OCI-LY1 (cell line): ENCODE results near the gene SMC5.

Source experiments
- H2AFZ ChIP-seq: fragments of 200-600 bp; sonication (generic), shearing (Covaris generic); 2 replicates; pipeline ENCODE4 v1.6.0; 2014; ENCODE audit warnings: antibody characterized with exemption, mild to moderate bottlenecking, low read length
- H3F3A ChIP-seq: fragments of 200-600 bp; sonication (generic), shearing (Covaris generic); 2 replicates; pipeline ENCODE4 v1.6.0; 2014; ENCODE audit warnings: mild to moderate bottlenecking, antibody characterized with exemption, low read length, moderate library complexity; ENCODE audit not compliant: insufficient read depth
- H3K27ac ChIP-seq: fragments of 200-600 bp; sonication (generic); 2 replicates; pipeline ENCODE4 v1.5.1; 2014; ENCODE audit warnings: low read length, mixed run types, mild to moderate bottlenecking, low read depth; ENCODE audit not compliant: poor library complexity, severe bottlenecking
- H3K27me3 ChIP-seq: fragments of 200-600 bp; sonication (generic); 2 replicates; pipeline ENCODE4 v1.6.0; 2014; ENCODE audit warnings: antibody characterized with exemption, mild to moderate bottlenecking, low read length, moderate library complexity; ENCODE audit not compliant: insufficient read depth
- H3K36me3 ChIP-seq: fragments of 200-600 bp; sonication (generic); 2 replicates; pipeline ENCODE4 v1.6.1; 2014; ENCODE audit warnings: mild to moderate bottlenecking, antibody characterized with exemption, low read length, moderate library complexity, mixed read lengths; ENCODE audit not compliant: insufficient read depth
- H3K4me1 ChIP-seq: fragments of 200-600 bp; sonication (generic); 2 replicates; pipeline ENCODE4 v1.5.1; 2014; ENCODE audit warnings: mild to moderate bottlenecking, low read length, moderate library complexity; ENCODE audit not compliant: insufficient read depth, severe bottlenecking
- H3K4me2 ChIP-seq: fragments of 200-600 bp; sonication (generic), shearing (Covaris generic); 2 replicates; pipeline ENCODE4 v1.6.1; 2014; ENCODE audit warnings: low read length
- H3K4me3 ChIP-seq: fragments of 200-600 bp; sonication (generic); 2 replicates; pipeline ENCODE4 v1.5.1; 2014; ENCODE audit warnings: low read length, low read depth, mild to moderate bottlenecking, mixed read lengths; ENCODE audit not compliant: poor library complexity, severe bottlenecking
- H3K79me2 ChIP-seq: fragments of 200-600 bp; shearing (Covaris generic); 2 replicates; pipeline ENCODE4 v1.6.1; 2016; ENCODE audit warnings: mixed run types, low read length, mixed read lengths; ENCODE audit not compliant: insufficient read depth
- H3K9ac ChIP-seq: fragments of 200-600 bp; sonication (generic), shearing (Covaris generic); 2 replicates; pipeline ENCODE4 v1.6.1; 2014; ENCODE audit warnings: mild to moderate bottlenecking, low read length, mixed read lengths
- H3K9me2 ChIP-seq: fragments of 200-600 bp; sonication (generic), shearing (Covaris generic); 2 replicates; pipeline ENCODE4 v1.6.1; 2014; ENCODE audit warnings: low read depth, mild to moderate bottlenecking, low read length, mixed read lengths
- H3K9me3 ChIP-seq: fragments of 200-600 bp; shearing (Covaris generic); 2 replicates; pipeline ENCODE4 v1.6.1; 2014; ENCODE audit warnings: low read length, mixed read lengths
- H4K20me1 ChIP-seq: fragments of 200-600 bp; sonication (generic), shearing (Covaris generic); 2 replicates; pipeline ENCODE4 v1.6.0; 2016; ENCODE audit warnings: mild to moderate bottlenecking, low read length; ENCODE audit not compliant: insufficient read depth
- CTCF ChIP-seq: fragments of 200-600 bp; sonication (generic), shearing (Covaris generic); IDR thresholded peaks from 2 replicates; pipeline ENCODE4 v1.5.1; 2017; ENCODE audit warnings: mild to moderate bottlenecking, antibody characterized with exemption, low read length, moderate library complexity, mixed read lengths
- EZH2 ChIP-seq: fragments of 200-600 bp; sonication (generic), shearing (Covaris generic); IDR thresholded peaks from 2 replicates; pipeline ENCODE4 v1.8.0; 2017; ENCODE audit warnings: borderline replicate concordance, mixed run types, mild to moderate bottlenecking, antibody characterized with exemption, low read length, moderate library complexity, mixed read lengths

SMC5 gene

GRCh38 chr9:70404261-70404660 lies 145.5 kb downstream of the SMC5 start:
- Histone ChIP-seq H3K79me2 (no peaks in the 10 kb centered on the region), H3K4me3 (no peak overlapping the region), H3F3A (no peaks in the 10 kb centered on the region), H3K36me3 (no peaks in the 10 kb centered on the region), H3K27me3 (no peaks in the 10 kb centered on the region), H2AFZ (no peak overlapping the region), H3K4me1 (no peaks in the 10 kb centered on the region), H3K9me3 (no peaks in the 10 kb centered on the region), H3K9ac (no peak overlapping the region), H3K9me2 (no peaks in the 10 kb centered on the region), H3K27ac (no peak overlapping the region), H4K20me1 (no peaks in the 10 kb centered on the region), H3K4me2 (no peak overlapping the region)
- TF ChIP-seq EZH2 (no peak), CTCF (no peak)
